HUES6 (cell line): ENCODE results near the gene MAPK10.

Experiments
- H3K27ac ChIP-seq: 2 replicates; pipeline ENCODE4 v1.7.0; 2013; ENCODE audit warnings: low read depth, mild to moderate bottlenecking, low read length, inconsistent platforms
- H3K27me3 ChIP-seq: 2 replicates; pipeline ENCODE4 v1.6.1; 2013; ENCODE audit warnings: low read length; ENCODE audit not compliant: control insufficient read depth, insufficient read depth
- H3K36me3 ChIP-seq: 2 replicates; pipeline ENCODE4 v1.6.1; 2013; ENCODE audit warnings: low read length; ENCODE audit not compliant: control insufficient read depth, insufficient read depth
- H3K4me1 ChIP-seq: 2 replicates; pipeline ENCODE4 v1.6.1; 2013; ENCODE audit warnings: low read length; ENCODE audit not compliant: control insufficient read depth, insufficient read depth
- H3K4me3 ChIP-seq: 2 replicates; pipeline ENCODE4 v1.5.1; 2013; ENCODE audit warnings: low read depth, low read length
- H3K9ac ChIP-seq: one replicate; pipeline ENCODE4 v1.6.1; 2013; ENCODE audit warnings: mild to moderate bottlenecking, low read length
- H3K9me3 ChIP-seq: 2 replicates; pipeline ENCODE4 v1.6.1; 2013; ENCODE audit warnings: low read depth, low read length; ENCODE audit not compliant: control insufficient read depth, insufficient read depth

Gene MAPK10

GRCh38 chr4:86048426-86048825 is 311.4 kb downstream of the MAPK10 start:
- Histone ChIP-seq H3K4me1 (peaks cover 7% of the 10 kb centered on the region), H3K36me3 (no peaks in the 10 kb centered on the region), H3K4me3 (no peak overlapping the region), H3K27me3 (no peaks in the 10 kb centered on the region), H3K9ac (no peak overlapping the region), H3K27ac (no peak overlapping the region), H3K9me3 (no peaks in the 10 kb centered on the region)

- peaks cover 7% of the 10 kb centered on the region for H3K4me1 ChIP-seq
- H3K27ac ChIP-seq = no peak overlapping the region
- H3K9ac ChIP-seq = no peak overlapping the region
- H3K9me3 ChIP-seq = no peaks in the 10 kb centered on the region
- no peaks in the 10 kb centered on the region for H3K36me3 ChIP-seq
- no peaks in the 10 kb centered on the region for H3K27me3 ChIP-seq
- H3K4me3 ChIP-seq = no peak overlapping the region
Measured at GRCh38 chr4:86044593-86044985, 315.3 kb downstream of the MAPK10 start.

GRCh38 chr4:86043755-86044592 is 315.9 kb downstream of the MAPK10 start:
- H3K27ac ChIP-seq = no peak overlapping the region
- H3K4me3 ChIP-seq = no peak overlapping the region
- H3K9me3 ChIP-seq = no peaks in the 10 kb centered on the region
- H3K36me3 ChIP-seq = no peaks in the 10 kb centered on the region
- H3K9ac ChIP-seq = no peak overlapping the region
- peaks cover 7% of the 10 kb centered on the region for H3K4me1 ChIP-seq
- no peaks in the 10 kb centered on the region for H3K27me3 ChIP-seq

GRCh38 chr4:86038037-86038436 is 321.8 kb downstream of the MAPK10 start:
- H3K4me3 ChIP-seq = no peak overlapping the region

GRCh38 chr4:86036736-86037135 is 323.1 kb downstream of the MAPK10 start:
- no peak overlapping the region for H3K4me3 ChIP-seq
- H3K4me1 ChIP-seq = peaks cover 12% of the 10 kb centered on the region; the same call in 1 of the 2 replicates
- H3K9ac ChIP-seq = no peak overlapping the region
- H3K27ac ChIP-seq = no peak overlapping the region
- no peaks in the 10 kb centered on the region for H3K27me3 ChIP-seq
- no peaks in the 10 kb centered on the region for H3K9me3 ChIP-seq
- no peaks in the 10 kb centered on the region for H3K36me3 ChIP-seq

More at GRCh38 chr4:86038037-86038436, 321.8 kb downstream of the MAPK10 start:
- peaks cover 6% of the 10 kb centered on the region; the same call in 1 of the 2 replicates for H3K4me1 ChIP-seq
- no peak overlapping the region for H3K9ac ChIP-seq
- H3K27me3 ChIP-seq = no peaks in the 10 kb centered on the region
- H3K36me3 ChIP-seq = no peaks in the 10 kb centered on the region
- no peaks in the 10 kb centered on the region for H3K9me3 ChIP-seq
- no peak overlapping the region for H3K27ac ChIP-seq

GRCh38 chr4:86035688-86036087 is 324.2 kb downstream of the MAPK10 start:
- Histone ChIP-seq H3K4me3 (no peak overlapping the region), H3K27me3 (no peaks in the 10 kb centered on the region), H3K36me3 (no peaks in the 10 kb centered on the region), H3K9ac (no peak overlapping the region), H3K9me3 (no peaks in the 10 kb centered on the region), H3K27ac (no peak overlapping the region), H3K4me1 (peaks cover 12% of the 10 kb centered on the region; the same call in 1 of the 2 replicates)

GRCh38 chr4:86034616-86035015 is 325.2 kb downstream of the MAPK10 start:
- Histone ChIP-seq H3K4me1 (peaks cover 12% of the 10 kb centered on the region; the same call in 1 of the 2 replicates), H3K27ac (no peak overlapping the region), H3K4me3 (no peak overlapping the region), H3K9ac (no peak overlapping the region), H3K27me3 (no peaks in the 10 kb centered on the region), H3K36me3 (no peaks in the 10 kb centered on the region), H3K9me3 (no peaks in the 10 kb centered on the region)

- Histone ChIP-seq H3K27ac (no peak overlapping the region), H3K36me3 (no peaks in the 10 kb centered on the region), H3K27me3 (no peaks in the 10 kb centered on the region), H3K4me1 (peaks cover 12% of the 10 kb centered on the region; the same call in 1 of the 2 replicates), H3K9me3 (no peaks in the 10 kb centered on the region), H3K4me3 (no peak overlapping the region), H3K9ac (no peak overlapping the region)
Measured at GRCh38 chr4:86033171-86033570, 326.7 kb downstream of the MAPK10 start.

GRCh38 chr4:86032476-86033022 is 327.3 kb downstream of the MAPK10 start:
- no peaks in the 10 kb centered on the region for H3K9me3 ChIP-seq
- no peak overlapping the region for H3K9ac ChIP-seq
- no peaks in the 10 kb centered on the region for H3K27me3 ChIP-seq
- H3K36me3 ChIP-seq = no peaks in the 10 kb centered on the region
- H3K27ac ChIP-seq = no peak overlapping the region
- no peak overlapping the region for H3K4me3 ChIP-seq
- H3K4me1 ChIP-seq = peaks cover 12% of the 10 kb centered on the region; the same call in 1 of the 2 replicates

- Histone ChIP-seq H3K27ac (no peak overlapping the region), H3K4me3 (no peak overlapping the region), H3K9ac (no peak overlapping the region), H3K36me3 (no peaks in the 10 kb centered on the region), H3K27me3 (no peaks in the 10 kb centered on the region), H3K4me1 (peaks cover 12% of the 10 kb centered on the region; the same call in 1 of the 2 replicates), H3K9me3 (no peaks in the 10 kb centered on the region)
Measured at GRCh38 chr4:86031927-86032326, 327.9 kb downstream of the MAPK10 start.

GRCh38 chr4:86026720-86027119 is 333.1 kb downstream of the MAPK10 start:
- Histone ChIP-seq H3K27ac (no peak overlapping the region), H3K9me3 (no peaks in the 10 kb centered on the region), H3K27me3 (no peaks in the 10 kb centered on the region), H3K4me3 (no peak overlapping the region), H3K36me3 (no peaks in the 10 kb centered on the region), H3K4me1 (no peaks in the 10 kb centered on the region), H3K9ac (no peak overlapping the region)
